Lower leg skin (tissue), 4 donors: ENCODE measurements around the gene SBNO1. TPM values are rescaled to one million over a fixed set of nuclear protein-coding genes. Genes with fewer than 3 reads are reported as not detected.
"Not testable (repeated sequence)": the region's sequence is repeated elsewhere in the genome, so short reads cannot be mapped to it uniquely, and the experiment has no call there.

Experiments used
- DNase-seq, 2 donors: peaks; one replicate each; pipeline ENCODE4 v3.0.0-alpha.2; 2019; ENCODE audit warnings: low spot score in 2 of 2
- H3K4me3 ChIP-seq: fragments of 200-600 bp; sonication (generic); 2 replicates; pipeline ENCODE4 v1.5.1; 2017; ENCODE audit warnings: mild to moderate bottlenecking, low read depth; ENCODE audit not compliant: poor library complexity, severe bottlenecking
- POLR2A ChIP-seq, 2 donors: fragments of 450-650 bp; IDR thresholded peaks; one replicate each; pipeline ENCODE4 v1.6.1; 2016 to 2017; ENCODE audit warnings: antibody characterized with exemption in 2 of 2, mild to moderate bottlenecking in 1 of 2, moderate library complexity in 1 of 2
- WGBS, 2 donors: methylation state at CpG; one replicate each; pipeline ENCODE4 v1.1.5; 2018; 5-methylcytosine and 5-hydroxymethylcytosine counted together
- intact Hi-C: fragments of 100-400 bp; cut with DNase I; formaldehyde crosslinking; loops from one replicate; pipeline ENCODE4 v1.15.0; 2023; ENCODE audit warnings: low total_unique reads
- total RNA-seq, 4 donors: library from RNA; depleted of rRNA; stranded (reverse); fragments of >200 nt; gene quantifications; one replicate each; pipeline ENCODE4 v1.1.0, GENCODE V29; 2016
- TF ChIP-seq, protein P1 (sequence below), 3 donors: fragments of 450-650 bp; IDR thresholded peaks; one replicate each; pipeline ENCODE4 v1.5.1; 2016; ENCODE audit warnings: antibody characterized with exemption in 3 of 3, mild to moderate bottlenecking in 3 of 3, moderate library complexity in 2 of 3

Gene SBNO1
- 10 to 100 TPM; 18.6 to 22.3 (median 20.8) TPM for total RNA-seq

- peak; percentile 88 to 98 for DNase-seq
- peak within 1 kb of the TSS; percentile 89 for H3K4me3 ChIP-seq
- TF ChIP-seq POLR2A (IDR thresholded peaks at IDR 0.05), result peak in 1 of 2 donors; percentile 77
- TF ChIP-seq, protein P1, sequence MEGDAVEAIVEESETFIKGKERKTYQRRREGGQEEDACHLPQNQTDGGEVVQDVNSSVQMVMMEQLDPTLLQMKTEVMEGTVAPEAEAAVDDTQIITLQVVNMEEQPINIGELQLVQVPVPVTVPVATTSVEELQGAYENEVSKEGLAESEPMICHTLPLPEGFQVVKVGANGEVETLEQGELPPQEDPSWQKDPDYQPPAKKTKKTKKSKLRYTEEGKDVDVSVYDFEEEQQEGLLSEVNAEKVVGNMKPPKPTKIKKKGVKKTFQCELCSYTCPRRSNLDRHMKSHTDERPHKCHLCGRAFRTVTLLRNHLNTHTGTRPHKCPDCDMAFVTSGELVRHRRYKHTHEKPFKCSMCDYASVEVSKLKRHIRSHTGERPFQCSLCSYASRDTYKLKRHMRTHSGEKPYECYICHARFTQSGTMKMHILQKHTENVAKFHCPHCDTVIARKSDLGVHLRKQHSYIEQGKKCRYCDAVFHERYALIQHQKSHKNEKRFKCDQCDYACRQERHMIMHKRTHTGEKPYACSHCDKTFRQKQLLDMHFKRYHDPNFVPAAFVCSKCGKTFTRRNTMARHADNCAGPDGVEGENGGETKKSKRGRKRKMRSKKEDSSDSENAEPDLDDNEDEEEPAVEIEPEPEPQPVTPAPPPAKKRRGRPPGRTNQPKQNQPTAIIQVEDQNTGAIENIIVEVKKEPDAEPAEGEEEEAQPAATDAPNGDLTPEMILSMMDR (IDR thresholded peaks at IDR 0.05), result no peak
- intact Hi-C loops, result no loop called here
- 1 to 2% methylated on average over 16 to 32 of the region's 47 CpGs for WGBS, 2 donors
These were observed at the start of gene SBNO1 for GRCh38 chr12:123364532-123365024. TSS of gene SBNO1 (minus strand) at chr12:123364847. CDS start at chr12:123350441, 14,406 bp downstream.

GRCh38 chr12:123410041-123410412 is 45.4 kb upstream of the SBNO1 start:
- no peak for DNase-seq
- H3K4me3 ChIP-seq, result no peak overlapping the region
- TF ChIP-seq, protein P1 (IDR thresholded peaks at IDR 0.05), result no peak
- no peak for TF ChIP-seq POLR2A (IDR thresholded peaks at IDR 0.05)
- intact Hi-C loops, result no loop called here
- 91 to 93% methylated on average over 5 of the region's 5 CpGs for WGBS, 2 donors

- intact Hi-C loops, DNase-seq, H3K4me3 ChIP-seq: not testable (repeated sequence)
- WGBS, 2 donors, result 85 to 87% methylated on average over 11 of the region's 11 CpGs
These were observed 44.8 kb upstream of the SBNO1 start for GRCh38 chr12:123409284-123410040.

GRCh38 chr12:123408619-123409018 is 44.0 kb upstream of the SBNO1 start:
- intact Hi-C loops, result not testable (repeated sequence)
- 90 to 94% methylated on average over 7 of the region's 7 CpGs for WGBS, 2 donors

DNA sequence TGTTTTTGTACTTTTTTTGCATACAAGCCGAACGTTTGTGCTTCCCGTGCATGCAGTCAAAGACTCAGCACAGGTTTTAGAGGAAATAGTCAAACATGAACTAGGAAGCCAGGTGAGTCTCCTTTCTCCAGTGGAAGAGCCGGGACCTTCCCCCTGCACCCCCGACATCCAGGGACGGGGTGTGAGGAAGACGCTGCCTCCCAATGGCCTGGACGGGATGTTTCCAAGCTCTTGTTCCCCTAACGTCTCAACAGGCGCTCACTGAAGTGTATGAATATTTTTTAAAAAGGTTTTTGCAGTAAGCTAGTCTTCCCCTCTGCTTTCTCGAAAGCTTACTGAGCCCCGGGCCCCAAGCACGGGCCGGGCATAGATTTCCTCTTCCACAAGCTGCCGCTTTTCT is 43.3 kb upstream of the SBNO1 start:
- 63 to 72% methylated on average over 15 of the region's 15 CpGs for WGBS, 2 donors
- H3K4me3 ChIP-seq, DNase-seq, intact Hi-C loops: not testable (repeated sequence)

More at GRCh38 chr12:123408619-123409018, 44.0 kb upstream of the SBNO1 start:
- H3K4me3 ChIP-seq, DNase-seq: not testable (repeated sequence)

DNA sequence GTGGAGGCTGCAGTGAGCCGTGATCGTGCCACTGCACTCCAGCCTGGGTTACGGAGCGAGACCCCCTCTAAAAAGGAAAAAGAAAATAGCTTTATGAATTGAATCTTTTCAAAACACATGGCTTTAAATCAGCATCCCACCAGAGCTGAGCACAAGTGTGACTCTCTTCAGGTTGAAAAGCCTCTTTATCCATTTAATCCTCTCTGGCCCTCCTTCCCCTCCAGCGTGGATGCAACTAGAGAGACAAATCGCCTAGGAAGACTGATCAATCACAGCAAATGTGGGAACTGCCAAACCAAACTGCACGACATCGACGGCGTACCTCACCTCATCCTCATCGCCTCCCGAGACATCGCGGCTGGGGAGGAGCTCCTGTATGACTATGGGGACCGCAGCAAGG is 42.6 kb upstream of the SBNO1 start:
- WGBS, 2 donors, result 93% methylated on average over 14 to 15 of the region's 15 CpGs
- DNase-seq, intact Hi-C loops, H3K4me3 ChIP-seq: not testable (repeated sequence)

DNA sequence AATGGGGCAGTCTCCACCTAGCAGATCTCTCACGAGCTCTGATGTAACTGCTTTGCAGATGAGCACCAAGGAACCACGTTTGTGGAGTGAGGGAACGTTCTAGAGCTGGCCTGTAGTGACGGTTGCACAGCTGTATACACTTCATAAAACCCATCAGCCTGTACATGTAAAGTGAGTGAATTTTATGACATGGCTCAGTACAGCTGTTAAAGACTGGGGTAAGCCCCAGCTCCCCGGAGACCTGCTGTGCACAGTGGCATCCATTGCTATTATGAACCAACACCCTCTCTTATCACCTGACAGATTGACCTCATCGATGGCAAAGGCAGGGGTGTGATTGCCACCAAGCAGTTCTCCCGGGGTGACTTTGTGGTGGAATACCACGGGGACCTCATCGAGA is 39.9 kb upstream of the SBNO1 start:
- 89 to 94% methylated on average over 9 of the region's 9 CpGs for WGBS, 2 donors
- intact Hi-C loops, result no loop called here
- H3K4me3 ChIP-seq, result no peak overlapping the region
- no peak for TF ChIP-seq POLR2A (IDR thresholded peaks at IDR 0.05)
- TF ChIP-seq, protein P1 (IDR thresholded peaks at IDR 0.05), result no peak
- no peak for DNase-seq
